ENCODE data around the gene KCNIP1. TPM values are rescaled to one million over a fixed set of nuclear protein-coding genes. Genes with fewer than 3 reads are reported as not detected.

Gene KCNIP1
- total RNA-seq, 1 donor from 2014 or later: 0.16 TPM

- no peaks in the 10 kb centered on the region for H3K9me3 ChIP-seq (replicated peaks)
- TF ChIP-seq CTCF (IDR thresholded peaks at IDR 0.05; ENCODE audit: borderline replicate concordance): no peak
- no peak for DNase-seq
- H3K4me1 ChIP-seq: peaks cover 16% of the 10 kb centered on the region
- no peak overlapping the region for H3K27ac ChIP-seq (replicated peaks)
- H3K36me3 ChIP-seq: no peaks in the 10 kb centered on the region
- peaks cover 5% of the 10 kb centered on the region for H3K27me3 ChIP-seq (ENCODE audit: low read depth)
- no peak overlapping the region for H3K4me3 ChIP-seq
- intact Hi-C loops (cut with micrococcal nuclease): no loop called here
Measured at GRCh38 chr5:170488570-170488969, 15.2 kb upstream of the KCNIP1 start.

GRCh38 chr5:170489199-170489598 lies 14.6 kb upstream of the KCNIP1 start:
- intact Hi-C loops (cut with micrococcal nuclease): no loop called here

GRCh38 chr5:170490381-170490780 lies 13.4 kb upstream of the KCNIP1 start:
- no peaks in the 10 kb centered on the region for H3K9me3 ChIP-seq (replicated peaks)
- H3K27me3 ChIP-seq (ENCODE audit: low read depth): peaks cover 3% of the 10 kb centered on the region
- H3K4me3 ChIP-seq: no peak overlapping the region
- TF ChIP-seq CTCF (IDR thresholded peaks at IDR 0.05; ENCODE audit: borderline replicate concordance): no peak
- peaks cover 16% of the 10 kb centered on the region for H3K4me1 ChIP-seq
- no peak for DNase-seq
- no peak overlapping the region for H3K27ac ChIP-seq (replicated peaks)
- H3K36me3 ChIP-seq: no peaks in the 10 kb centered on the region
- intact Hi-C loops (cut with micrococcal nuclease): no loop called here

More at GRCh38 chr5:170489199-170489598, 14.6 kb upstream of the KCNIP1 start:
- no peak for DNase-seq
- Histone ChIP-seq H3K4me3 (no peak overlapping the region), H3K36me3 (no peaks in the 10 kb centered on the region), H3K9me3 (replicated peaks) (no peaks in the 10 kb centered on the region), H3K27ac (replicated peaks) (no peak overlapping the region), H3K4me1 (peaks cover 16% of the 10 kb centered on the region), H3K27me3 (ENCODE audit: low read depth) (peaks cover 5% of the 10 kb centered on the region)
- no peak for TF ChIP-seq CTCF (IDR thresholded peaks at IDR 0.05; ENCODE audit: borderline replicate concordance)

GRCh38 chr5:170491479-170491878 lies 12.3 kb upstream of the KCNIP1 start:
- TF ChIP-seq CTCF (IDR thresholded peaks at IDR 0.05; ENCODE audit: borderline replicate concordance): no peak
- no peak for DNase-seq

GRCh38 chr5:170493028-170493820 lies 10.6 kb upstream of the KCNIP1 start:
- TF ChIP-seq CTCF (IDR thresholded peaks at IDR 0.05; ENCODE audit: borderline replicate concordance): no peak
- intact Hi-C loops (cut with micrococcal nuclease): no loop called here
- peaks cover 16% of the 10 kb centered on the region for H3K4me1 ChIP-seq
- no peak overlapping the region for H3K27ac ChIP-seq (replicated peaks)
- peaks cover 18% of the 10 kb centered on the region for H3K27me3 ChIP-seq (ENCODE audit: low read depth)
- H3K36me3 ChIP-seq: no peaks in the 10 kb centered on the region
- no peak for DNase-seq
- H3K4me3 ChIP-seq: no peak overlapping the region
- no peaks in the 10 kb centered on the region for H3K9me3 ChIP-seq (replicated peaks)

More at GRCh38 chr5:170491479-170491878, 12.3 kb upstream of the KCNIP1 start:
- H3K27ac ChIP-seq (replicated peaks): peak overlapping the region; percentile 7
- intact Hi-C loops (cut with micrococcal nuclease): no loop called here
- no peaks in the 10 kb centered on the region for H3K36me3 ChIP-seq
- H3K4me3 ChIP-seq: no peak overlapping the region
- peaks cover 5% of the 10 kb centered on the region for H3K27me3 ChIP-seq (ENCODE audit: low read depth)
- peaks cover 16% of the 10 kb centered on the region for H3K4me1 ChIP-seq
- no peaks in the 10 kb centered on the region for H3K9me3 ChIP-seq (replicated peaks)

Data from left ventricle myocardium inferior (tissue), 1 donor.